GM10266 (cell line): ENCODE measurements around the gene CTXND1.
"Not testable (repeated sequence)": the region's sequence is repeated elsewhere in the genome, so short reads cannot be mapped to it uniquely, and the experiment has no call there.

ENCODE experiments used
- DNase-seq: peaks from one replicate; pipeline ENCODE4 v3.0.0; 2012; ENCODE audit errors: extremely low spot score
- CTCF ChIP-seq: IDR thresholded peaks from 2 replicates; pipeline ENCODE4 v1.5.1; 2012; ENCODE audit warnings: mild to moderate bottlenecking, low read depth; ENCODE audit not compliant: control insufficient read depth, insufficient read depth; ENCODE audit errors: missing control alignments

The CTXND1 gene

GRCh38 chr15:80160570-80161156, 91.3 kb downstream of the CTXND1 start:
- no peak for TF ChIP-seq CTCF
- DNase-seq: peak; percentile 35

- peak; percentile 42 for DNase-seq
These were observed 92.0 kb downstream of the CTXND1 start for GRCh38 chr15:80159811-80160569.

GRCh38 chr15:80159301-80159700, 92.7 kb downstream of the CTXND1 start:
- no peak for TF ChIP-seq CTCF
- DNase-seq: no peak

More at GRCh38 chr15:80159811-80160569, 92.0 kb downstream of the CTXND1 start:
- TF ChIP-seq CTCF: no peak

- DNase-seq: no peak
- no peak for TF ChIP-seq CTCF
These were observed 94.8 kb downstream of the CTXND1 start for GRCh38 chr15:80157215-80157614.

GRCh38 chr15:80156176-80156720, 95.8 kb downstream of the CTXND1 start:
- no peak for DNase-seq
- TF ChIP-seq CTCF: no peak

DNA sequence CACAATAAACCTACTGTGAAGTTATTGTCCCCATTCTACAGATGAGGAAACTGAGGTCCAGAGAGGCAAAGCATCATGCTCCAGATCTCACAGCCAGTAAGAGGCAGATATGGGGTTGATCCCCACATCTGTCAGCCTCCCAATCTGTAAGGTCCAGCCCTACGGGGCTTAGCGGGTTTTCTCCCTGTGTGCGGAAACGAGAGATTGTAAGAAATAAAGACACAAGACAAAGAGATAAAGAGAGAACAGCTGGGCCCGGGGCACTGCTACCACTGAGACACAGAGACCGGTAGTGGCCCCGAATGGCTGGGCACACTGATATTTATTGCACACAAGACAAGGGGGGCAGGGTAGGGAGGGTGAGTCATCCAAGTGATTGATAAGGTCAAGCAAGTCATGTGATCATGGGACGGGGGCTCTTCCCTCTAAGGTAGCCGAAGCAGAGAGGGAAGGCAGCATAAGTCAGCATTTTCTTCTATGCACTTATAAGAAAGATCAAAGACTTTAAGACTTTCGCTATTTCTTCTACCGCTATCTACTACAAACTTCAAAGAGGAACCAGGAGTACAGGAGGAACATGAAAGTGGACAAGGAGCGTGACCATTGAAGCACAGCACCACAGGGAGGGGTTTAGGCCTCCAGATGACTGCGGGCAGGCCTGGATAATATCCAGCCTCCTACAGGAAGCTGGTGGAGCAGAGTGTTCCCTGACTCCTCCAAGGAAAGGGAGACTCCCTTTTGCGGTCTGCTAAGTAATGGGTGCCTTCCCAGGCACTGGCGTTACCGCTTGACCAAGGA, 96.4 kb downstream of the CTXND1 start:
- not testable (repeated sequence) for DNase-seq

DNA sequence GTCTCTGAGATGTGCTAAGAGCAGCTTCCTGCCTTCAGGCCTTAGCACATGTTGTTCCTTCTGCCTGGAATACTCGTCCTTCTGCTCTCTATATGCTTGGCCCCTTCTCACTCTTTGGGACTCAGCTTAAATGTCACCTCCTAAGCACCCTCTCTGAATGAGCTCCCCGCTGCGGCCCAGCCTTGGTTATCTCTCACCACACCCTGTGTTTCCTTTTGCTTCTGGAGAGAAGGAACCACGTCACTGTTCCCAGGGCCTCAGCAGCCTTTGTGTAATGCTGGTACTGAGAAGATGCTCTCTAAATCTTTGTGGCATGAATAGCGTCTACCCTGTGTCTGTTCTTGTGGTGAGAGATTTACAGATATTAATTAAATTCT, 97.0 kb downstream of the CTXND1 start:
- no peak for TF ChIP-seq CTCF
- no peak for DNase-seq
